CD4-positive, alpha-beta T cell treated with Interleukin-2 at 100 ng/mL for 4 hours (primary cell): ENCODE results near the gene BAIAP3.
A peak's percentile ranks its signal among the peaks of the same experiment; 100 is the strongest.

Experiments
- DNase-seq: peaks from one replicate; pipeline ENCODE4 v3.0.0-alpha.2; 2020; ENCODE audit warnings: low spot score

Gene BAIAP3

DNA sequence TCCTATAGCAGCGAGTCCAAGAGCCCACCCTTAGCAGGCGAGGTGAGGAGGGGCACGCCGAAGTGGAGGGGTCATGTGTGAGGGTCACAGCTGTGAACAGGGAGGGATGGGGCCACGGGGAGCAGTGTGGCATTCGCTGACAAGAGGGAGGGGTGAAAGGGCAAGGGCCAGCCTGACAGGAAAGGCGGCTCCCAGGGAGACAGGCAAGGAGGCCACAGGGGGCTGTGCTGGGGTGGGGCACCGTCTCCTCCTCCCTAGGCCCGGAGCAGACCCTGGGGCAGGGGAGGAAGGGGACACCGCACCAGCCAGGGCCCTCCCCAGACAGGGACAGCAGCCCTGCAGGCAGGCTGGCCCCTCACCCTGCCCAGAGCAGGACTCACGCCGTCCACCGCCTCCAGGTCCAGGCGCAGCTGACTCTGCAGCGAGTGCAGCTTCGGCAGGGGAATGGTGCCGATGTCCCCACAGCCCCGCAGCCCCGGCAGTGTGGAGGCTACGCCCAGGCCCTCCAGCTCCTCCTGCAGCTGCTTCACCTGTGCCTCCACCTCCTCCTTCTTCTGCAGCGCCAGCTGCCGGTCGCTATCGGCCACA is 33.4 kb downstream of the BAIAP3 start:
- DNase-seq = no peak

- DNase-seq = no peak
Measured at GRCh38 chr16:1367486-1368174, 34.2 kb downstream of the BAIAP3 start.

- no peak for DNase-seq
Measured at GRCh38 chr16:1371054-1371978, 37.9 kb downstream of the BAIAP3 start.

GRCh38 chr16:1372292-1372950 is 39.0 kb downstream of the BAIAP3 start:
- no peak for DNase-seq

DNA sequence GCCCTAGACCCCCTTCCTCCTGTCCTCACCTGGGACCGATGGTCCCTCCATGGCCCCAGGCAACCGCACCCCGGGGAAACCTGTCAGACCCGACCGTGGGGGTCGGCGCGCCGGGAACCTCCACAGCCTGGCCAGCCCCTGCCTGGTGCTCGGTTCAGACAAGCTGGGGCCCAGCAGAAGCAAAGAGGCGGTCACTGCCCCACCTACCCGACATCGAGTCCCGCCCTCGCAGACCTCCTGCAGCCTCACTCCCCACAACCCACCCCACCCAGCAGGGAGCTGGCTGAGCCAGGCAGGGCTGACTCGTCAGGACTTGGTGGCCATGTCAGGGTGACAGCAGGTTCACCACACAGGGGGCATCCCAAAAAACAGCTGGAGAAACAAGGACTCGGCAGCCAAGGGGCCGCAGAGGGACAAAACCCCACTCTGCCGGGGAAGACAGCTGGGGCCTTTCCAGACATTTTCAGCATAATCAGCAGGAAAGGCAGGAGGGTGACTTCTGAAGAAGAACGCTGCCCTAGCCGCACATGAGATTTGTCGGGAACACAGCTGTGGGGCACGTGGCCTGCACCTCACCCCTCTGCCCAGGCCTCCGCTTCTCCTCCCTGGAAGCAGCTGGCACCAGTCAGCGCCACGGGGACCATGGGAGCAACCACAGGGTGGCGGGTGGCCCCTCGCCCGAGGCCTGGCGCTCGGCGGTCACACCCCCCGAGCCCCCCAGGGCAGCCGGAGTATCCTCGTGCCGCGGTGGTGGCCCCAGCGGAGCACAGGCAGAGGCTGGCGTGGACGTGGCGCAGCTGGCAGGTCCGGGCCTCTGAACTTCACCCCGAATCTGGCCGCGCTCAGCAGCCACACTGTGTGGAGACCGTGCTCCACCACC is 41.2 kb downstream of the BAIAP3 start:
- DNase-seq = no peak

- no peak for DNase-seq
Measured at GRCh38 chr16:1375298-1375640, 41.8 kb downstream of the BAIAP3 start.

DNA sequence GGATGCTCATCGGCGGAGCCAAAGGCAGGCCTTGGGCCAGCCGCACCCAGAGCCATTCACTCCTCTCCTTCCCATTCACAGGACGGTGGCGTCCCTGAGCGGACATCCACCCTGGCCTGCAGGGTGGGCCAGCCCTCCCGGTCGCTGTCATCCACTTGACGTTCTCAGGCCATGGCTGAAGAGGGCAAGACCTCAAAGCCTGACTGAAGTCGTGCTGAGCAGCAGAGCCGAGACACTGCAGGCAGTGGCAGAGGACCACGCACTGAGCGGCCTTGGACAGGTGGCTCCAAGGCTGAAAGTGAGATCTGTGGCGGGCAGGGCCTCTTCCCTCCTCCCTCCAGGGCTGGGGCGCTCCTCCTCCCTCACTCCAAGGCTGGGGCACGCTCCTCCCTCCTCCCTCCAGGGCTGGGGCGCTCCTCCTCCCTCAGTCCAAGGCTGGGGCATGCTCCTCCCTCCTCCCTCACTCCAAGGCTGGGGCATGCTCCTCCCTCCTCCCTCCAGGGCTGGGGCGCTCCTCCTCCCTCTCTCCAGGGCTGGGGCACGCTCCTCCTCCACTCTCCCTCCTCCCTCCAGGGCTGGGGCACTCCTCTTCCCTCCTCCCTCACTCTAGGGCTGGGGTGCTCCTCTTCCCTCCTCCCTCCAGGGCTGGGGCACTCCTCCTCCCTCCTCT is 42.4 kb downstream of the BAIAP3 start:
- no peak for DNase-seq

GRCh38 chr16:1377406-1378010 is 44.1 kb downstream of the BAIAP3 start:
- DNase-seq = no peak

- DNase-seq = no peak
Measured at GRCh38 chr16:1378087-1378803, 44.8 kb downstream of the BAIAP3 start.

DNA sequence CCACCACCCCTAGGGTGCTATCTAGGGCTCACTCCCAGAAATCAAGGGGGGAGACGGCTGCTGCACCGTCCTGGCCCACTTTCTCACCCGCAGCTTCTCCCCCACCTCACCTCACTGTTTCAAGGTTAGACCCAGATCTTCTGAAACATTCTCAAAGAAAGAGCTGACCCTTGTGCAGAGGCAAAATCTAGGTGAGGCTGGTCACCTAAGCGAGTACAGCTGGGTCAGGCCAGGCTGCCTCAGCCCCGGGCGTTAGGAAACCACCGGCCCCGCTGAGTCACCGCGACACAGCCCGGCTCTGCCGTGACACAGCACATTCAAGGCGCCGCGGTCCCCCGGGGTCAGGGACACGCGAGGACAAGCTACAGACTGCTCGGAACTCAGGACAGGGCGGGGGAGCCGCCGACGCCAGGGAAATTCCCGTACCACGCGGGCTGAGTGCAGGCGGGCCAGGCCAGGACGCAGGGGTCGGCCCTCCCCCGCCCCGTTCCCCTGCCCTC is 45.4 kb downstream of the BAIAP3 start:
- DNase-seq = peak; percentile 71

GRCh38 chr16:1379304-1380076 is 46.0 kb downstream of the BAIAP3 start:
- DNase-seq = peak; percentile 47

- DNase-seq = no peak
Measured at GRCh38 chr16:1380195-1380594, 46.8 kb downstream of the BAIAP3 start.

DNA sequence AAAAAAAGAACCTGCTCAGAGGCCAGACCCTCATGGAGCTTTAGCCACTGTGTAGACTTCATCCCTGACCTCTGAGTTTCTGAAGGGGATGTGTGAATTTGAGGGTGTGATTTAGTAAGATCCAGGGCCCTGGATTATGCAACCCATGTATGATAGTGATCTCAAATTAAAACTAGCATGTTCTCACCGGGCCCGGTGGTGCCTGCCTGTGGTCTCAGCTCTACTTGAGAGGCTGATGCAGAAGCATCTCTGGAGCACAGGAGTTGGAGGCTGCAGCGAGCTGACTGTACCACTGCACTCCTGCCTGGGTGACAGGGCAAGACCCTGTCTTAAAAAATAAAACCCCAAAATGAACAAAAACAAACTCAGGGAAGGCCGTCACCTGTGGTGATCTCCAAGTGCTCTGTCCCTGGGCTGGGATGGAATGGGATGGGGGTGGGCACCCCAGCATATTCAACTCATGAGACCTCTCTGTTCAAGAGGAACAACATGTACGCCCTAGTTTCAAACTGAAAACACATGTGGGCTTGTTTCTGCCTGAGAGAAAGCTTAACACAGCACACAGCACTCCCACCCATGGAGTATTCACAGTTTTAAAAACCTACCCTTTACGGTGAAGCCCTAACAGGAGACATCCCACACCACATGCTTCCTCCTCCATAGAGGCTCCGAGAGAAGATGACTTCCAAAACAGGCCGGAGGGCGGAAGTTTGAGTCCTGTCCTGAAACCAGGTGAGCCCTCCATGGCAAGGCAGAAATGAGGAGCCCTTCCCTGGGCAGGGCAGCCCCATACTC is 48.4 kb downstream of the BAIAP3 start:
- DNase-seq = no peak

GRCh38 chr16:1383556-1383955 is 50.1 kb downstream of the BAIAP3 start:
- no peak for DNase-seq

- DNase-seq = no peak
Measured at GRCh38 chr16:1385232-1385631, 51.8 kb downstream of the BAIAP3 start.

GRCh38 chr16:1387331-1387730 is 53.9 kb downstream of the BAIAP3 start:
- no peak for DNase-seq

DNA sequence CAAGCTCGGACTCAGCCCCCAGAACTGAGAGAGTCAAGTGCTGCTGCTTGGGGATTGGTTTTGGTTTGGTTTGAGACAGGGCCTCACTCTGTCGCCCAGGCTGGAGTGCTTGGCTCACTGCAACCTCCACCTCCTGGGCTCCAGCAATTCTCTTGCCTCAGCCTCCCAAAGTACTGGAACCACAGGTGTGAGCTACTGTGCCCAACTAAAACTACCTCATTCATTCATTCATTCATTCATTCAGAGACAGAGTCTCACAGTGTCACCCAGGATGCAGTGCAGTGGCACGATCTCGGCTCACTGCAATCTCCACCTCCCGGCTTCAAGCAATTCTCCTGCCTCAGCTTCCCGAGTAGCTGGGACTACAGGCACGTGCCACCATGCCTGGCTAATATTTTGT is 56.3 kb downstream of the BAIAP3 start:
- DNase-seq = no peak

DNA sequence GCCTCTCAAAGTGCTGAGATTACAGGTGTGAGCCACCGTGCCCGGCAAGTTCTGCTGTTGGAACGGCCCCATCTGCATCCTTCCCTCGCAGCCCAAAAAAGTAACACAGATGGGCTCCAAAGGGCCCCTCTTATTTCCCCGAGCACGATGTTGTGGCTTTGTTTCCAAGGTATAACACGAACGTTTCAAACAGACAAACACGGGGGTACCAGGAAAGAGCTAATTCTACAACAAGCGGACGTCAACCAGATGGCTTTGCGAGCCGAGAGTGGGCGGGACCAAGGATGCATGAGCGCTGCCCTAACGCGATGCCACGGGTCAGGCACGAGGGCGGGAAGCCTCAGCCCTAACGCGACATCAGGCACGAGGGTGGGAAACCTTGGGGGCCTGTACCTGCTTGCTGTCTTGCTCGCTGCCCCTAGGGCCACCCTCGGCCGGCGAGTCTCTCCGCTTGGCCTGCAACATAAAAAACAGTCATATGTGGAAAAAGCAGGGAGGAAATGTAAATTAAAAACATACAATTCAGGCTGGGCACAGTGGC is 56.9 kb downstream of the BAIAP3 start:
- no peak for DNase-seq
